HepG2 (cell line): Measurements from ENCODE around the gene INPP5E. TPM values are rescaled to one million over a fixed set of nuclear protein-coding genes. Genes with fewer than 3 reads are reported as not detected.
A peak's percentile ranks its signal among the peaks of the same experiment; 100 is the strongest.

ENCODE experiments used
- ASH2L ChIP-seq: fragments of 300-600, 200-600 bp; sonication (generic); IDR thresholded peaks from 2 replicates; pipeline ENCODE4 v1.7.0; 2017; ENCODE audit warnings: low read depth, mild to moderate bottlenecking, moderate library complexity, mixed read lengths, low read length; ENCODE audit not compliant: insufficient read length
- CBX2 ChIP-seq, 2 experiments: fragments of 200-600 bp in 1 of 2; sonication (generic); formaldehyde crosslinking in 1 of 2; IDR thresholded peaks; 2 replicates each; pipeline versions ENCODE4 v1.7.0 to v1.8.1; 2018 to 2022; ENCODE audit warnings: low read depth in 2 of 2, low read length in 1 of 2, mild to moderate bottlenecking in 1 of 2, missing genetic modification reagents in 1 of 2
- DZIP1 ChIP-seq: sonication (generic); formaldehyde crosslinking; IDR thresholded peaks from 2 replicates; pipeline ENCODE4 v1.5.0; 2020; ENCODE audit warnings: mild to moderate bottlenecking, missing genetic modification reagents
- ETV6 ChIP-seq: sonication (generic); formaldehyde crosslinking; conservative IDR thresholded peaks from 2 replicates; pipeline ENCODE4 v1.4.0; 2020; ENCODE audit warnings: missing genetic modification reagents
- FOXA3 ChIP-seq: IDR thresholded peaks from 2 replicates; pipeline ENCODE4 v1.6.1; 2016; ENCODE audit warnings: missing genetic modification reagents, missing compliant biosample characterization
- HOXD1 ChIP-seq: sonication (generic); formaldehyde crosslinking; IDR thresholded peaks from 2 replicates; pipeline ENCODE4 v1.5.0; 2020; ENCODE audit warnings: missing genetic modification reagents
- MTA1 ChIP-seq: sonication (generic); formaldehyde crosslinking; IDR thresholded peaks from 2 replicates; pipeline ENCODE4 v1.4.0; 2020; ENCODE audit warnings: missing genetic modification reagents, mild to moderate bottlenecking, borderline replicate concordance
- MYC ChIP-seq: sonication (generic); formaldehyde crosslinking; IDR thresholded peaks from 2 replicates; pipeline ENCODE4 v1.9.0; 2021; ENCODE audit warnings: missing genetic modification reagents, borderline replicate concordance
- NFATC3 ChIP-seq: sonication (generic); formaldehyde crosslinking; IDR thresholded peaks from 2 replicates; pipeline ENCODE4 v1.5.1; 2020; ENCODE audit warnings: mild to moderate bottlenecking, missing genetic modification reagents
- NONO ChIP-seq, 2 experiments: fragments of 450-650 bp in 1 of 2; sonication (generic) in 1 of 2; formaldehyde crosslinking in 1 of 2; IDR thresholded peaks in 1 of 2; conservative IDR thresholded peaks in 1 of 2; 2 replicates each; pipeline versions ENCODE4 v1.6.1 to v1.8.0; 2017 to 2022; ENCODE audit warnings: mild to moderate bottlenecking in 1 of 2, missing genetic modification reagents in 1 of 2, moderate library complexity in 1 of 2
- TEAD3 ChIP-seq: optimal IDR thresholded peaks from 2 replicates; pipeline ENCODE3; 2016; ENCODE audit warnings: borderline replicate concordance
- ZBTB20 ChIP-seq: sonication (generic); formaldehyde crosslinking; IDR thresholded peaks from 2 replicates; pipeline ENCODE4 v1.8.1; 2023; ENCODE audit warnings: missing genetic modification reagents, low read depth, mild to moderate bottlenecking, borderline replicate concordance
- ZBTB25 ChIP-seq: IDR thresholded peaks from 2 replicates; pipeline ENCODE4 v1.6.1; 2018; ENCODE audit warnings: missing genetic modification reagents
- ZFX ChIP-seq: sonication (generic); formaldehyde crosslinking; IDR thresholded peaks from 2 replicates; pipeline ENCODE4 v1.4.0; 2020; ENCODE audit warnings: mild to moderate bottlenecking, low read depth, missing genetic modification reagents, moderate library complexity
- ZMAT3 ChIP-seq: sonication (generic); formaldehyde crosslinking; conservative IDR thresholded peaks from 2 replicates; pipeline ENCODE4 v1.7.0; 2021; ENCODE audit warnings: missing genetic modification reagents
- ZNF441 ChIP-seq: sonication (generic); formaldehyde crosslinking; IDR thresholded peaks from 2 replicates; pipeline ENCODE4 v1.7.0; 2021; ENCODE audit warnings: missing genetic modification reagents, borderline replicate concordance
- ZNF746 ChIP-seq: sonication (generic); formaldehyde crosslinking; IDR thresholded peaks from 2 replicates; pipeline ENCODE4 v1.8.0; 2022; ENCODE audit warnings: mild to moderate bottlenecking, missing genetic modification reagents
- ZSCAN25 ChIP-seq: sonication (generic); formaldehyde crosslinking; IDR thresholded peaks from 2 replicates; pipeline ENCODE4 v1.8.0; 2022; ENCODE audit warnings: mild to moderate bottlenecking, missing genetic modification reagents
- polyA plus RNA-seq, 8 experiments: library from polyadenylated mRNA; depleted of rRNA in 3 of 8; stranded (reverse) in 7 of 8; unstranded in 1 of 8; fragments of >200 nt; fragmentation: Illumina TruSeq in 4 of 8; extraction: Trizol in 4 of 8; gene quantifications; 2 replicates each; pipeline versions ENCODE4 v1.2.1 to v1.2.3, GENCODE V29; 2011 to 2016; ENCODE audit warnings: low read depth in 4 of 8, missing spikeins in 1 of 8, mixed read lengths in 1 of 8; ENCODE audit not compliant: insufficient read depth in 1 of 8
- total RNA-seq, 5 experiments: library from RNA; depleted of rRNA; stranded (reverse); fragments of >200 nt; fragmentation: Illumina TruSeq; extraction: Trizol; gene quantifications; 2 replicates each; pipeline ENCODE4 v1.2.3, GENCODE V29; 2016; ENCODE audit warnings: low read depth in 1 of 5
- TF ChIP-seq, protein P1 (sequence below): sonication (generic); formaldehyde crosslinking; IDR thresholded peaks from 2 replicates; pipeline ENCODE4 v1.4.0; 2020; ENCODE audit warnings: mild to moderate bottlenecking, missing genetic modification reagents
- TF ChIP-seq, protein P2 (sequence below): sonication (generic); formaldehyde crosslinking; IDR thresholded peaks from 2 replicates; pipeline ENCODE4 v1.4.0; 2020; ENCODE audit warnings: missing genetic modification reagents, borderline replicate concordance

Gene INPP5E
- total and polyA plus RNA-seq, 2 of the 13 experiments (the other 11 are each of a cell fraction or from before 2014, with no cell fraction given) = 5.5 TPM

GRCh38 chr9:136483589-136484152, 44.0 kb upstream of the INPP5E start (continued):
- TF ChIP-seq MYC (CRISPR knock-in tag) (peak; percentile 30; the same call in 1 of the 2 replicates), FOXA3 (CRISPR knock-in tag) (0 out of 2 replicates have a peak, but pooled peaks have one; percentile 18), TEAD3 (CRISPR knock-in tag) (peak; percentile 54), ZSCAN25 (0 out of 2 replicates have a peak, but pooled peaks have one; percentile 38), DZIP1 (CRISPR knock-in tag) (peak; percentile 88; the same call in 1 of the 2 replicates), NONO (IDR thresholded peaks at IDR 0.05) (no peak), NONO (CRISPR knock-in tag; conservative IDR thresholded peaks at IDR 0.05) (peak; percentile 3; the same call in 1 of the 2 replicates), ETV6 (peak; percentile 49; the same call in 1 of the 2 replicates), ZNF441 (CRISPR knock-in tag) (peak; percentile 12; the same call in 1 of the 2 replicates), ZBTB20 (CRISPR knock-in tag) (0 out of 2 replicates have a peak, but pooled peaks have one; percentile 38), ZFX (CRISPR knock-in tag) (peak; percentile 89), ZMAT3 (CRISPR knock-in tag) (0 out of 2 replicates have a peak, but pooled peaks have one; percentile 12), NFATC3 (CRISPR knock-in tag) (no peak), CBX2 (IDR thresholded peaks at IDR 0.05; ENCODE audit: low read depth, low read length) (no peak), CBX2 (CRISPR knock-in tag; IDR thresholded peaks at IDR 0.05; ENCODE audit: low read depth) (no peak), MTA1 (CRISPR knock-in tag) (0 out of 2 replicates have a peak, but pooled peaks have one; percentile 13), ASH2L (peak; percentile 38), HOXD1 (CRISPR knock-in tag) (no peak), ZNF746 (CRISPR knock-in tag) (0 out of 2 replicates have a peak, but pooled peaks have one; percentile 30), ZBTB25 (CRISPR knock-in tag) (peak; percentile 46; the same call in 1 of the 2 replicates)
- TF ChIP-seq, protein P1, sequence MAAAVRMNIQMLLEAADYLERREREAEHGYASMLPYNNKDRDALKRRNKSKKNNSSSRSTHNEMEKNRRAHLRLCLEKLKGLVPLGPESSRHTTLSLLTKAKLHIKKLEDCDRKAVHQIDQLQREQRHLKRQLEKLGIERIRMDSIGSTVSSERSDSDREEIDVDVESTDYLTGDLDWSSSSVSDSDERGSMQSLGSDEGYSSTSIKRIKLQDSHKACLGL = 0 out of 2 replicates have a peak, but pooled peaks have one; percentile 35
- TF ChIP-seq, protein P2, sequence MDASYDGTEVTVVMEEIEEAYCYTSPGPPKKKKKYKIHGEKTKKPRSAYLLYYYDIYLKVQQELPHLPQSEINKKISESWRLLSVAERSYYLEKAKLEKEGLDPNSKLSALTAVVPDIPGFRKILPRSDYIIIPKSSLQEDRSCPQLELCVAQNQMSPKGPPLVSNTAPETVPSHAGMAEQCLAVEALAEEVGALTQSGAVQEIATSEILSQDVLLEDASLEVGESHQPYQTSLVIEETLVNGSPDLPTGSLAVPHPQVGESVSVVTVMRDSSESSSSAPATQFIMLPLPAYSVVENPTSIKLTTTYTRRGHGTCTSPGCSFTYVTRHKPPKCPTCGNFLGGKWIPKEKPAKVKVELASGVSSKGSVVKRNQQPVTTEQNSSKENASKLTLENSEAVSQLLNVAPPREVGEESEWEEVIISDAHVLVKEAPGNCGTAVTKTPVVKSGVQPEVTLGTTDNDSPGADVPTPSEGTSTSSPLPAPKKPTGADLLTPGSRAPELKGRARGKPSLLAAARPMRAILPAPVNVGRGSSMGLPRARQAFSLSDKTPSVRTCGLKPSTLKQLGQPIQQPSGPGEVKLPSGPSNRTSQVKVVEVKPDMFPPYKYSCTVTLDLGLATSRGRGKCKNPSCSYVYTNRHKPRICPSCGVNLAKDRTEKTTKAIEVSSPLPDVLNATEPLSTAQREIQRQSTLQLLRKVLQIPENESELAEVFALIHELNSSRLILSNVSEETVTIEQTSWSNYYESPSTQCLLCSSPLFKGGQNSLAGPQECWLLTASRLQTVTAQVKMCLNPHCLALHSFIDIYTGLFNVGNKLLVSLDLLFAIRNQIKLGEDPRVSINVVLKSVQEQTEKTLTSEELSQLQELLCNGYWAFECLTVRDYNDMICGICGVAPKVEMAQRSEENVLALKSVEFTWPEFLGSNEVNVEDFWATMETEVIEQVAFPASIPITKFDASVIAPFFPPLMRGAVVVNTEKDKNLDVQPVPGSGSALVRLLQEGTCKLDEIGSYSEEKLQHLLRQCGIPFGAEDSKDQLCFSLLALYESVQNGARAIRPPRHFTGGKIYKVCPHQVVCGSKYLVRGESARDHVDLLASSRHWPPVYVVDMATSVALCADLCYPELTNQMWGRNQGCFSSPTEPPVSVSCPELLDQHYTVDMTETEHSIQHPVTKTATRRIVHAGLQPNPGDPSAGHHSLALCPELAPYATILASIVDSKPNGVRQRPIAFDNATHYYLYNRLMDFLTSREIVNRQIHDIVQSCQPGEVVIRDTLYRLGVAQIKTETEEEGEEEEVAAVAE (CRISPR knock-in tag) = peak; percentile 66; the same call in 1 of the 2 replicates
